HepG2 (cell line): ENCODE data around the gene GFPT1.

Experiments
- BHLHE40 ChIP-seq: IDR thresholded peaks from 2 replicates; pipeline ENCODE4 v1.6.1; 2011; ENCODE audit warnings: low read length, improper control_type of control experiment
- CTCF ChIP-seq: sonication (generic); formaldehyde crosslinking; IDR thresholded peaks from 2 replicates; pipeline ENCODE4 v1.5.0; 2020; ENCODE audit warnings: mild to moderate bottlenecking, missing genetic modification reagents, moderate library complexity
- GFI1 ChIP-seq: sonication (generic); formaldehyde crosslinking; IDR thresholded peaks from 2 replicates; pipeline ENCODE4 v1.5.0; 2020; ENCODE audit warnings: missing genetic modification reagents, mild to moderate bottlenecking, borderline replicate concordance
- MED1 ChIP-seq: sonication (generic); formaldehyde crosslinking; IDR thresholded peaks from 2 replicates; pipeline ENCODE4 v1.4.0; 2020; ENCODE audit warnings: missing genetic modification reagents
- RBM39 ChIP-seq: fragments of 200-400 bp; formaldehyde crosslinking; IDR thresholded peaks from one replicate; pipeline ENCODE4 v1.6.1; 2018; ENCODE audit warnings: antibody characterized with exemption, mild to moderate bottlenecking, low read depth, low read length; ENCODE audit not compliant: poor library complexity, severe bottlenecking
- SIN3B ChIP-seq: fragments of 150-350 bp; IDR thresholded peaks from 2 replicates; pipeline ENCODE4 v1.6.1; 2014; ENCODE audit warnings: low read length
- TGIF2 ChIP-seq: IDR thresholded peaks from 2 replicates; pipeline ENCODE4 v1.6.1; 2016; ENCODE audit warnings: control low read depth, missing compliant biosample characterization
- TP53 ChIP-seq: sonication (generic); formaldehyde crosslinking; conservative IDR thresholded peaks from 2 replicates; pipeline ENCODE4 v1.4.0; 2020; ENCODE audit warnings: missing genetic modification reagents
- ZKSCAN1 ChIP-seq: fragments of 150-350 bp; IDR thresholded peaks from 2 replicates; pipeline ENCODE4 v1.6.1; 2014; ENCODE audit warnings: low read length
- ZNF672 ChIP-seq: sonication (generic); formaldehyde crosslinking; IDR thresholded peaks from 2 replicates; pipeline ENCODE4 v1.8.1; 2022; ENCODE audit warnings: missing genetic modification reagents
- ZNF792 ChIP-seq: IDR thresholded peaks from 2 replicates; pipeline ENCODE4 v1.6.1; 2016
- TF ChIP-seq, protein P1 (sequence below): sonication (generic); formaldehyde crosslinking; IDR thresholded peaks from 2 replicates; pipeline ENCODE4 v1.5.1; 2020; ENCODE audit warnings: mild to moderate bottlenecking, missing genetic modification reagents

- TF ChIP-seq ZNF672 (no peak), SIN3B (no peak), ZKSCAN1 (no peak), BHLHE40 (no peak), RBM39 (no peak), CTCF (no peak), TGIF2 (CRISPR knock-in tag) (no peak), ZNF792 (CRISPR knock-in tag) (no peak), TP53 (CRISPR knock-in tag) (no peak), MED1 (CRISPR knock-in tag) (no peak), GFI1 (CRISPR knock-in tag) (no peak)
- TF ChIP-seq, protein P1, sequence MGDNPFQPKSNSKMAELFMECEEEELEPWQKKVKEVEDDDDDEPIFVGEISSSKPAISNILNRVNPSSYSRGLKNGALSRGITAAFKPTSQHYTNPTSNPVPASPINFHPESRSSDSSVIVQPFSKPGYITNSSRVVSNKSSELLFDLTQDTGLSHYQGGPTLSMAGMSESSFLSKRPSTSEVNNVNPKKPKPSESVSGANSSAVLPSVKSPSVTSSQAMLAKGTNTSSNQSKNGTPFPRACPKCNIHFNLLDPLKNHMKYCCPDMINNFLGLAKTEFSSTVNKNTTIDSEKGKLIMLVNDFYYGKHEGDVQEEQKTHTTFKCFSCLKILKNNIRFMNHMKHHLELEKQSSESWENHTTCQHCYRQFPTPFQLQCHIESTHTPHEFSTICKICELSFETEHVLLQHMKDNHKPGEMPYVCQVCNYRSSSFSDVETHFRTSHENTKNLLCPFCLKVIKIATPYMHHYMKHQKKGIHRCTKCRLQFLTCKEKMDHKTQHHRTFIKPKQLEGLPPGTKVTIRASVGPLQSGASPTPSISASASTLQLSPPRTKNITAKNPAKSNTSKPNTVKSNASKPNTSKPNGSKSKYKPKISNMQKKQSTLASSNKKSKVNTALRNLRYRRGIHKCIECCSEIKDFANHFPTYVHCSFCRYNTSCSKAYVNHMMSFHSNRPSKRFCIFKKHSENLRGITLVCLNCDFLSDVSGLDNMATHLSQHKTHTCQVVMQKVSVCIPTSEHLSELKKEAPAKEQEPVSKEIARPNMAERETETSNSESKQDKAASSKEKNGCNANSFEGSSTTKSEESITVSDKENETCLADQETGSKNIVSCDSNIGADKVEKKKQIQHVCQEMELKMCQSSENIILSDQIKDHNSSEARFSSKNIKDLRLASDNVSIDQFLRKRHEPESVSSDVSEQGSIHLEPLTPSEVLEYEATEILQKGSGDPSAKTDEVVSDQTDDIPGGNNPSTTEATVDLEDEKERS (CRISPR knock-in tag) = no peak
Measured at GRCh38 chr2:69384618-69385081, 2.4 kb downstream of the GFPT1 start.
